Stimulated activated effector memory CD8-positive, alpha-beta T cell treated with anti-CD3 and anti-CD28 coated beads, Interleukin-12 subunit alpha, Interleukin-12 subunit beta, amount 100 ng/mL, for 72 hours (primary cell): Measurements from ENCODE around the gene CHURC1.

Source experiments
- ATAC-seq: fragments of 150-1000 bp; cut with Tn5 transposase; 2 replicates; pipeline ENCODE4 v1.10.0; 2021
- DNase-seq, 2 donors: peaks; one replicate each; pipeline ENCODE4 v3.0.0; 2021 to 2022; ENCODE audit warnings: low spot score in 2 of 2
- H3K27ac Mint-ChIP-seq: one replicate; pipeline ENCODE4 v1.8.0; 2022; ENCODE audit warnings: mild to moderate bottlenecking, mixed read lengths
- H3K36me3 Mint-ChIP-seq: one replicate; pipeline ENCODE4 v1.8.0; 2022; ENCODE audit warnings: mild to moderate bottlenecking, mixed read lengths
- H3K4me1 Mint-ChIP-seq: one replicate; pipeline ENCODE4 v1.8.0; 2022; ENCODE audit warnings: mixed read lengths
- H3K4me3 Mint-ChIP-seq: one replicate; pipeline ENCODE4 v1.8.0; 2022; ENCODE audit warnings: mild to moderate bottlenecking, mixed read lengths
- H3K9me3 Mint-ChIP-seq: one replicate; pipeline ENCODE4 v1.8.0; 2022; ENCODE audit warnings: mixed read lengths

The CHURC1 gene

GRCh38 chr14:64926398-64926995 lies 12.2 kb downstream of the CHURC1 start:
- H3K9me3 Mint-ChIP-seq, result no peaks in the 10 kb centered on the region
- no peak overlapping the region for H3K27ac Mint-ChIP-seq
- ATAC-seq (no peak), DNase-seq (no peak)
- H3K4me1 Mint-ChIP-seq, result peaks cover 15% of the 10 kb centered on the region
- peaks cover 53% of the 10 kb centered on the region for H3K36me3 Mint-ChIP-seq
- no peak overlapping the region for H3K4me3 Mint-ChIP-seq

GRCh38 chr14:64927031-64927430 lies 12.8 kb downstream of the CHURC1 start:
- H3K4me1 Mint-ChIP-seq, result peaks cover 9% of the 10 kb centered on the region
- peaks cover 59% of the 10 kb centered on the region for H3K36me3 Mint-ChIP-seq
- no peak for ATAC-seq
- H3K9me3 Mint-ChIP-seq, result no peaks in the 10 kb centered on the region
- H3K4me3 Mint-ChIP-seq, result no peak overlapping the region
- no peak for DNase-seq
- H3K27ac Mint-ChIP-seq, result no peak overlapping the region

- Mint-ChIP-seq H3K4me1 (peaks cover 9% of the 10 kb centered on the region), H3K27ac (no peak overlapping the region), H3K4me3 (no peak overlapping the region), H3K36me3 (peaks cover 71% of the 10 kb centered on the region), H3K9me3 (no peaks in the 10 kb centered on the region)
- no peak for DNase-seq
- ATAC-seq, result peak; percentile 82
Observed at GRCh38 chr14:64928239-64929013, 14.2 kb downstream of the CHURC1 start.

DNA sequence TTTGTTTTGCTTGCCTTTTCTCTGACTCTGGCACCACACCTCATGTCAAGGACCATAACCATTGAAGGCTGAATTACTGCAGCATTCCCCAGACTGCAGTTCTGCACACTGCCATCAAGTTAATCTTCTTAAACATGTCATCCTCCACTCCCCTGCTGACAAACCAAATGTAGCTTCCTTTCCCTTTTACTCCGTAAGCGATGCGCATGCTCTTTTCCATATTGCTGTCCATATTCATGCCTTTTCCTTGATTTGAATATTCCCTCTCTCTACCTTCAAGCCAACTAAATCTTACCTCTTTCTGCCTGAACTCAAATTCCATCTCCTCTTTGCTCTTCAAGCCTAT lies 14.7 kb downstream of the CHURC1 start:
- no peak overlapping the region for H3K4me3 Mint-ChIP-seq
- ATAC-seq, result no peak
- no peaks in the 10 kb centered on the region for H3K9me3 Mint-ChIP-seq
- H3K4me1 Mint-ChIP-seq, result peaks cover 9% of the 10 kb centered on the region
- H3K27ac Mint-ChIP-seq, result no peak overlapping the region
- peaks cover 71% of the 10 kb centered on the region for H3K36me3 Mint-ChIP-seq
- DNase-seq, result no peak

GRCh38 chr14:64930085-64930843 lies 16.0 kb downstream of the CHURC1 start:
- ATAC-seq (no peak), DNase-seq (no peak)
- H3K9me3 Mint-ChIP-seq, result no peaks in the 10 kb centered on the region
- H3K4me3 Mint-ChIP-seq, result no peak overlapping the region
- peaks cover 10% of the 10 kb centered on the region for H3K4me1 Mint-ChIP-seq
- H3K27ac Mint-ChIP-seq, result no peak overlapping the region
- H3K36me3 Mint-ChIP-seq, result peaks cover 72% of the 10 kb centered on the region

- peaks cover 72% of the 10 kb centered on the region for H3K36me3 Mint-ChIP-seq
- DNase-seq, result no peak
Observed at GRCh38 chr14:64931123-64931522, 16.9 kb downstream of the CHURC1 start.

GRCh38 chr14:64932231-64932630 lies 18.0 kb downstream of the CHURC1 start:
- ATAC-seq (no peak), DNase-seq (no peak)
- Mint-ChIP-seq H3K36me3 (peaks cover 75% of the 10 kb centered on the region), H3K4me1 (peaks cover 22% of the 10 kb centered on the region), H3K4me3 (no peak overlapping the region), H3K27ac (no peak overlapping the region), H3K9me3 (no peaks in the 10 kb centered on the region)

More at GRCh38 chr14:64931123-64931522, 16.9 kb downstream of the CHURC1 start:
- H3K4me3 Mint-ChIP-seq, result no peak overlapping the region
- H3K27ac Mint-ChIP-seq, result no peak overlapping the region
- no peak for ATAC-seq
- H3K4me1 Mint-ChIP-seq, result peaks cover 16% of the 10 kb centered on the region
- H3K9me3 Mint-ChIP-seq, result no peaks in the 10 kb centered on the region

GRCh38 chr14:64934338-64934929 lies 20.2 kb downstream of the CHURC1 start:
- Mint-ChIP-seq H3K27ac (peak overlapping the region; percentile 86), H3K4me3 (no peak overlapping the region), H3K9me3 (no peaks in the 10 kb centered on the region), H3K36me3 (peaks cover 84% of the 10 kb centered on the region), H3K4me1 (peaks cover 40% of the 10 kb centered on the region)
- DNase-seq (no peak), ATAC-seq (no peak)

DNA sequence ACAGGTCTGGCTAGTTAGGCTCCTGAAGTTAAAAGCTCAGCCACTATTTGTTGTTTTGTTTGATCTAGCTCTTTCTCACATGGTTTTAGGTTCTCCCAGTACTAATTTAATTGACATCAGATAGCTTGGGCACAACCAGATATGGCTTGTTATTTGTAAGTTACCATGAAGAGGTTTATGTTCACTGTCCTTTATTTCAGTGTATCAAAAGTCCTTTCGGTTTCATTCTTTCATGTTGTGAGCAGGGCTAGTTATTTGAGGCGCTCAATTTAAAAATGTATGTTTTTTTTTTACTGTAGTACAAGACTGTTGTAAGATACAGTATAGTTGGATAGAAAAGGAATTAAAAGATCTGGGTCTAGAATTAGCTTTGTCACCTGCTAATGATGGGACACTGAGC lies 21.3 kb downstream of the CHURC1 start:
- ATAC-seq, result no peak
- Mint-ChIP-seq H3K27ac (peak overlapping the region; percentile 86), H3K9me3 (no peaks in the 10 kb centered on the region)

DNA sequence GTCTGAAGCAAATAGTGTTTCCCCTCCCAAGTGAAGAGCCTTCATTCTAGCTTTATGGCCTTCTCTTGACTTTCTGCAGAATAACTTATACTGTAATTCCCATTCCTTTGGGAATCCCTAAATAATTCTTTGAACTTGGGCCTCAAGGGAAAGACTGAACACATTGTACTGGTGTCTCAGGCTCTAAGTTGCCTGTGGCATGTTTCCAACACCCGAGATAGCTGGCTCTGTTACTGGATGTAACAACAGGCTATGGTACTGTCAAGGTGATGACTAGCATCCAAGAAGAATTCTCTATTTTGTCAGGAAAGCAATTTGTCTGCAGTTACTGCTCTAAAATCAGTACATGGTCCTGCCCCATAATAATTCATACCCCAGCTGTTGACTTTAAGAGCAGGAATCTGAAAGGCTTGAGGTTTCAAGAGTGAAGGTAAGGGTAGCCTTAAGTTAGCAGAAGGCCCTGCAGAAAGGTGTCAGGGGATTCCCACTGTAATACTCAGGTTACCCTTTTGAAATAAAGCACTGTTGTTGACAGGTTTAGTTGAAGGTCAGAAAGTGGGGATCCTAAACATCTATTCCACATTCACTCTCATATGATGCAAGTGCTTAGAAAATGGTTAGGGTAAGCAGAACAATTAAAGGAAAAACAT lies 23.0 kb downstream of the CHURC1 start:
- no peak overlapping the region for H3K4me3 Mint-ChIP-seq
- peak overlapping the region; percentile 82 for H3K27ac Mint-ChIP-seq
- ATAC-seq (no peak), DNase-seq (no peak)
- H3K36me3 Mint-ChIP-seq, result peaks cover 58% of the 10 kb centered on the region
- H3K4me1 Mint-ChIP-seq, result peaks cover 47% of the 10 kb centered on the region
- no peaks in the 10 kb centered on the region for H3K9me3 Mint-ChIP-seq

More for the DNA sequence above, 21.3 kb downstream of the CHURC1 start:
- Mint-ChIP-seq H3K36me3 (peaks cover 76% of the 10 kb centered on the region), H3K4me1 (peaks cover 44% of the 10 kb centered on the region), H3K4me3 (peak overlapping the region; percentile 42)
- DNase-seq, result no peak

- DNase-seq (no peak), ATAC-seq (no peak)
- Mint-ChIP-seq H3K4me3 (no peak overlapping the region), H3K4me1 (peaks cover 52% of the 10 kb centered on the region), H3K36me3 (peaks cover 53% of the 10 kb centered on the region), H3K9me3 (no peaks in the 10 kb centered on the region), H3K27ac (peak overlapping the region; percentile 82)
Observed at GRCh38 chr14:64937821-64938193, 23.6 kb downstream of the CHURC1 start.

GRCh38 chr14:64938972-64939816 lies 24.9 kb downstream of the CHURC1 start:
- H3K9me3 Mint-ChIP-seq, result no peaks in the 10 kb centered on the region
- peak overlapping the region; percentile 41 for H3K27ac Mint-ChIP-seq
- no peak for DNase-seq
- peaks cover 44% of the 10 kb centered on the region for H3K36me3 Mint-ChIP-seq
- no peak overlapping the region for H3K4me3 Mint-ChIP-seq
- H3K4me1 Mint-ChIP-seq, result peaks cover 63% of the 10 kb centered on the region
- no peak for ATAC-seq

- ATAC-seq, result no peak
- Mint-ChIP-seq H3K27ac (peak overlapping the region; percentile 41), H3K4me1 (peaks cover 66% of the 10 kb centered on the region), H3K36me3 (peaks cover 38% of the 10 kb centered on the region), H3K9me3 (no peaks in the 10 kb centered on the region), H3K4me3 (no peak overlapping the region)
- no peak for DNase-seq
Observed at GRCh38 chr14:64939817-64940190, 25.5 kb downstream of the CHURC1 start.

DNA sequence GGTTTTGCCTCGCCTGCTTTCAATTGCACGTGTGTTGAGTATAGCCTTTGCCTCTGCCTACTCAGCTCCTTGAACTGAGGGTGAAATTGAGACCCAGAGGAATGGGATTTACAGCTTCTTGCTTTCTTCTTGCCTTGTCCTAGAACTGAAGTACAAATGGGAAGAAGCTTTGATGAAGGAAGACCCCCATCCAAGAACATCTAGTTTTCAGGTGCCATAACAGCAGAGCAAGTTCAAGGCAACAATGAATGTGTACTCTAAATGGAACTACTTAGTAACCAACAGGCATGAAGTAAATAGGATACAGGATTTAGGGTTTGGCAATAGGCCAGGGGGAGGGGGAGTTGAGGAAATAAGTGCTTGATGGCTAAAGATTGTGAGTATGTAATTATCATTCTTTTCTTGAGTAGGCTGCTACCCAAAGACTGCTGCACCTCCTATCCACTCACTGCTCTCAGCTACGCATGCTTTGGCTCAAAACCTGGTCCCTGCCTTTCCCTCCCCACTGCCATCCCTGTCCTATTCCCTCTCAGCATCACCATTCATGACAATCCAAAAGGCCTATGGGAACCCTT lies 26.2 kb downstream of the CHURC1 start:
- no peak for ATAC-seq
- Mint-ChIP-seq H3K27ac (peak overlapping the region; percentile 41), H3K36me3 (peaks cover 32% of the 10 kb centered on the region)

More for the DNA sequence above, 26.2 kb downstream of the CHURC1 start:
- Mint-ChIP-seq H3K4me3 (no peak overlapping the region), H3K4me1 (peaks cover 63% of the 10 kb centered on the region), H3K9me3 (no peaks in the 10 kb centered on the region)
- DNase-seq, result no peak
